H1 (cell line): ENCODE data around the gene TPP2. TPM values are rescaled to one million over a fixed set of nuclear protein-coding genes. Genes with fewer than 3 reads are reported as not detected.
A peak's percentile ranks its signal among the peaks of the same experiment; 100 is the strongest.

Experiments
- CTCF ChIA-PET: fragments of 300-600 bp; sonication (Branson Sonifier 250); formaldehyde crosslinking; loops from one replicate; lab custom pipeline; 2021; ENCODE audit not compliant: partially characterized antibody; lab: Charles Lee
- POLR2A ChIA-PET: fragments of 300-600 bp; sonication (Branson Sonifier 250); formaldehyde crosslinking; loops from one replicate; lab custom pipeline; 2021; ENCODE audit warnings: inconsistent platforms; ENCODE audit not compliant: partially characterized antibody; lab: Charles Lee
- DNase-seq, 2 experiments: peaks; one replicate each; pipeline versions ENCODE4 v3.0.0 to v3.0.0-alpha.2; 2010 to 2022; ENCODE audit warnings: low spot score in 2 of 2, low read depth in 1 of 2, mixed read lengths in 1 of 2
- FAIRE-seq: peaks from 2 replicates; lab custom pipeline; 2011; peaks lifted over from hg19 to GRCh38; lab: Jason Lieb, UNC
- H2AFZ ChIP-seq: 2 replicates; pipeline ENCODE4 v1.8.1; 2012; ENCODE audit warnings: low read length, inconsistent platforms
- H2AK5ac ChIP-seq: 2 replicates; pipeline ENCODE4 v1.6.1; 2013; ENCODE audit warnings: low read depth, low read length
- H2BK120ac ChIP-seq: replicated peaks from 2 replicates; pipeline ENCODE3; 2013; ENCODE audit warnings: low read depth, low read length, inconsistent platforms
- H2BK12ac ChIP-seq: 2 replicates; pipeline ENCODE4 v1.6.1; 2013; ENCODE audit warnings: low read depth, low read length
- H2BK15ac ChIP-seq: 2 replicates; pipeline ENCODE4 v1.6.1; 2013; ENCODE audit warnings: low read length
- H2BK20ac ChIP-seq: 2 replicates; pipeline ENCODE4 v1.6.1; 2013; ENCODE audit warnings: low read length
- H2BK5ac ChIP-seq: 2 replicates; pipeline ENCODE4 v1.6.1; 2013; ENCODE audit warnings: low read depth, low read length
- H3K14ac ChIP-seq: 2 replicates; pipeline ENCODE4 v1.6.1; 2013; ENCODE audit warnings: inconsistent platforms; ENCODE audit not compliant: insufficient read length
- H3K18ac ChIP-seq: 2 replicates; pipeline ENCODE4 v1.6.1; 2013; ENCODE audit warnings: low read length; ENCODE audit errors: extremely low read depth
- H3K23ac ChIP-seq: 2 replicates; pipeline ENCODE4 v1.6.1; 2013; ENCODE audit warnings: inconsistent platforms; ENCODE audit not compliant: insufficient read length
- H3K23me2 ChIP-seq: 2 replicates; pipeline ENCODE4 v1.6.1; 2013; ENCODE audit warnings: low read depth, low read length
- H3K27ac ChIP-seq: 2 replicates; pipeline ENCODE4 v1.6.1; 2011; ENCODE audit warnings: low read depth, low read length, inconsistent platforms
- H3K27me3 ChIP-seq, 4 experiments: replicated peaks in 1 of 4; 1 replicate in 1 of 4; 2 replicates in 3 of 4; pipeline versions ENCODE4 v1.6.1 to v1.8.1; 2011 to 2013; ENCODE audit warnings: low read length in 3 of 4, mild to moderate bottlenecking in 3 of 4, inconsistent platforms in 2 of 4, mixed read lengths in 2 of 4, moderate library complexity in 1 of 4; ENCODE audit not compliant: control insufficient read depth in 3 of 4, insufficient read depth in 3 of 4; ENCODE audit errors: extremely low read depth in 1 of 4
- H3K36me3 ChIP-seq, 4 experiments: 2 replicates each; pipeline versions ENCODE4 v1.6.1 to v1.8.1; 2011 to 2013; ENCODE audit warnings: mild to moderate bottlenecking in 4 of 4, low read length in 3 of 4, moderate library complexity in 2 of 4, control low read depth in 1 of 4, inconsistent platforms in 1 of 4; ENCODE audit not compliant: insufficient read depth in 4 of 4, control insufficient read depth in 2 of 4
- H3K4ac ChIP-seq: replicated peaks from 2 replicates; pipeline ENCODE3; 2013; ENCODE audit warnings: low read length, low read depth, mixed read lengths, inconsistent platforms; ENCODE audit not compliant: insufficient read length
- H3K4me1 ChIP-seq, 4 experiments: replicated peaks in 1 of 4; 1 replicate in 1 of 4; 2 replicates in 3 of 4; pipeline versions ENCODE4 v1.6.1 to v1.8.1; 2011 to 2013; ENCODE audit warnings: low read length in 3 of 4, inconsistent platforms in 2 of 4, mixed read lengths in 1 of 4; ENCODE audit not compliant: insufficient read depth in 4 of 4, control insufficient read depth in 3 of 4
- H3K4me2 ChIP-seq, 2 experiments: 2 replicates each; pipeline versions ENCODE4 v1.6.1 to v1.8.1; 2011 to 2013; ENCODE audit warnings: low read depth in 2 of 2, low read length in 2 of 2, control low read depth in 1 of 2, inconsistent platforms in 1 of 2, mild to moderate bottlenecking in 1 of 2; ENCODE audit not compliant: insufficient read depth in 1 of 2
- H3K4me3 ChIP-seq, 4 experiments: fragments of 200-600, 300-600 bp in 1 of 4; sonication (generic), shearing (Covaris generic), sonication (Bioruptor Twin) in 1 of 4; 2 replicates each; pipeline versions ENCODE4 v1.5.1 to v1.8.1; 2011 to 2016; ENCODE audit warnings: low read length in 4 of 4, low read depth in 3 of 4, control low read depth in 2 of 4, inconsistent platforms in 2 of 4, mild to moderate bottlenecking in 2 of 4, mixed read lengths in 1 of 4, moderate library complexity in 1 of 4; ENCODE audit not compliant: insufficient read depth in 2 of 4; ENCODE audit errors: extremely low read depth in 1 of 4
- H3K56ac ChIP-seq: replicated peaks from 2 replicates; pipeline ENCODE3; 2013; ENCODE audit warnings: low read depth, mild to moderate bottlenecking, mixed read lengths, low read length, inconsistent platforms; ENCODE audit not compliant: insufficient read length
- H3K79me1 ChIP-seq: 2 replicates; pipeline ENCODE4 v1.6.1; 2013; ENCODE audit warnings: low read depth, low read length, control low read depth
- H3K79me2 ChIP-seq, 2 experiments: 2 replicates each; pipeline versions ENCODE4 v1.6.1 to v1.8.1; 2012 to 2013; ENCODE audit warnings: low read length in 2 of 2, mild to moderate bottlenecking in 2 of 2, inconsistent platforms in 1 of 2; ENCODE audit not compliant: insufficient read depth in 2 of 2, control insufficient read depth in 1 of 2
- H3K9ac ChIP-seq, 4 experiments: replicated peaks in 1 of 4; 1 replicate in 1 of 4; 2 replicates in 3 of 4; pipeline versions ENCODE4 v1.6.1 to v1.8.1; 2011 to 2013; ENCODE audit warnings: low read depth in 3 of 4, low read length in 3 of 4, control low read depth in 2 of 4, mild to moderate bottlenecking in 2 of 4, moderate library complexity in 2 of 4, inconsistent platforms in 1 of 4; ENCODE audit errors: extremely low read depth in 1 of 4
- H3K9me3 ChIP-seq, 2 experiments: 2 replicates each; pipeline versions ENCODE4 v1.6.1 to v1.8.1; 2012 to 2013; ENCODE audit warnings: mild to moderate bottlenecking in 2 of 2, moderate library complexity in 2 of 2, control low read depth in 1 of 2, inconsistent platforms in 1 of 2, low read depth in 1 of 2, low read length in 1 of 2, mixed read lengths in 1 of 2; ENCODE audit not compliant: insufficient read depth in 2 of 2
- H4K20me1 ChIP-seq, 2 experiments: replicated peaks in 1 of 2; 2 replicates each; pipeline versions ENCODE3 to v1.8.1; 2011 to 2013; ENCODE audit warnings: inconsistent platforms in 2 of 2, low read length in 2 of 2, mild to moderate bottlenecking in 1 of 2; ENCODE audit not compliant: insufficient read depth in 2 of 2, control insufficient read depth in 1 of 2
- H4K5ac ChIP-seq: 2 replicates; pipeline ENCODE4 v1.6.1; 2013; ENCODE audit warnings: low read length, low read depth, mixed read lengths, inconsistent platforms; ENCODE audit not compliant: insufficient read length
- H4K8ac ChIP-seq: 2 replicates; pipeline ENCODE4 v1.8.0; 2013; ENCODE audit warnings: mild to moderate bottlenecking, moderate library complexity, low read length, inconsistent platforms; ENCODE audit not compliant: insufficient read depth; ENCODE audit errors: extremely low read depth
- H4K91ac ChIP-seq: replicated peaks from 2 replicates; pipeline ENCODE3; 2013; ENCODE audit warnings: low read length, mixed read lengths, inconsistent platforms; ENCODE audit not compliant: insufficient read length
- CTBP2 ChIP-seq: IDR thresholded peaks from 2 replicates; pipeline ENCODE4 v1.7.0; 2011; ENCODE audit warnings: borderline replicate concordance, mild to moderate bottlenecking, moderate library complexity, mixed read lengths, low read length; ENCODE audit not compliant: insufficient read depth, insufficient read length
- JUN ChIP-seq: IDR thresholded peaks from 2 replicates; pipeline ENCODE4 v1.6.1; 2011; ENCODE audit warnings: low read depth, mild to moderate bottlenecking, improper control_type of control experiment, low read length
- PHF8 ChIP-seq: fragments of 200-600 bp; sonication (generic); conservative IDR thresholded peaks from 2 replicates; pipeline ENCODE4 v1.7.1; 2012; ENCODE audit warnings: low read depth, mild to moderate bottlenecking, inconsistent platforms, low read length, moderate library complexity
- SIRT6 ChIP-seq: IDR thresholded peaks from one replicate; pipeline ENCODE4 v1.7.1; 2012; ENCODE audit warnings: low read length, inconsistent platforms
- TAF7 ChIP-seq: optimal IDR thresholded peaks from 2 replicates; pipeline ENCODE3; 2011; ENCODE audit warnings: low read depth, mild to moderate bottlenecking, inconsistent platforms, low read length, moderate library complexity, borderline replicate concordance
- WGBS, 2 experiments: shearing (Covaris generic) in 1 of 2; methylation state at CpG; one replicate each; pipeline versions ENCODE4 v1.1.6 to v1.1.7; 2013 to 2015; ENCODE audit warnings: low lambda C conversion rate in 2 of 2, mixed read lengths in 2 of 2, inconsistent platforms in 1 of 2, low coverage in 1 of 2, missing lambda C conversion rate in 1 of 2; ENCODE audit not compliant: insufficient replicate concordance in 2 of 2, insufficient coverage in 1 of 2, insufficient read length in 1 of 2; ENCODE audit errors: extremely low coverage in 1 of 2, missing lambda C conversion rate in 1 of 2; 5-methylcytosine and 5-hydroxymethylcytosine counted together
- polyA plus RNA-seq, 7 experiments: library from polyadenylated mRNA; depleted of rRNA in 3 of 7; stranded (reverse) in 5 of 7; unstranded in 2 of 7; fragments of >200 nt in 5 of 7; fragments of 200-250 nt in 2 of 7; gene quantifications; 1 replicate in 5 of 7; 2 replicates in 1 of 7; 4 replicates in 1 of 7; pipeline versions ENCODE4 v1.2.1 to v1.2.3, GENCODE V29; 2011 to 2013; ENCODE audit warnings: missing spikeins in 2 of 7, mixed read lengths in 2 of 7
- total RNA-seq: library from RNA; stranded (reverse); fragmentation: NEBNext Ultra II Directional; extraction: Animal tissue kit (Norgen Biotek cat#: 25700); gene quantifications from 2 replicates; pipeline ENCODE4 v1.2.1, GENCODE V29; 2021
- TF ChIP-seq, protein P1 (sequence below): IDR thresholded peaks from 2 replicates; pipeline ENCODE4 v1.6.1; 2012; ENCODE audit warnings: inconsistent platforms

The TPP2 gene
- total and polyA plus RNA-seq, 2 of the 8 experiments (the other 6 are each of a cell fraction or from before 2014, with no cell fraction given), result 15.9 to 85.7 TPM

DNA sequence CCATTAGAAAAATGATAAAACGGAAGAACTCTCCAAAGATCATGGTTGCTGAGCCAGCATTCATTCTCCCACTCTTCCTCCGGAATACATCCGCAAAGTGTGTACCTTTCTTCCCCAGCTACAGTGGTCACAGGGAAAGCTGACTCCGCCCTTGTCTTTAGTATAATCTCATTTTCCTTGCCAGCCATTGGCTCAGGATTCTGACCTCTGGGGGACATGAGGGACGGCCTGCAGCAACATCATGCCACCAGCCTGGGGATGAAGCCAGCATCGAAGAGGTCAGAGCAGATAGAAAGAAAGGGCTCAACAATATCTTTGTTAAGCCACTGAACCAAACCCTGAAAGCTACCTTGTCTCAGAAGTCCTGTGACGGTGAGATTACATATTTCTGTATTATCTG lies 46.3 kb upstream of the TPP2 start:
- no peak overlapping the region for H4K8ac ChIP-seq
- CTCF ChIA-PET, result interaction anchor here (1.0 to 1.2 kb wide), 5 partner anchors 20 to 409 kb away, joined by 3 to 5 read pairs (median 3); no protein-coding TSS in a partner anchor
- 79% methylated on average over 7 of the region's 7 CpGs; no CpG with 5 or more reads in 1 of the 2 experiments for WGBS, 2 experiments

More for the DNA sequence above, 46.3 kb upstream of the TPP2 start:
- H4K20me1 ChIP-seq, result no peaks in the 10 kb centered on the region
- H3K4me2 ChIP-seq, result no peak overlapping the region
- H3K23me2 ChIP-seq, result no peaks in the 10 kb centered on the region
- H3K56ac ChIP-seq, result no peak overlapping the region
- H2BK120ac ChIP-seq, result no peak overlapping the region
- no peak overlapping the region for H3K18ac ChIP-seq
- H4K5ac ChIP-seq, result no peak overlapping the region
- no peak overlapping the region for H3K4me3 ChIP-seq
- H2BK5ac ChIP-seq, result no peak overlapping the region
- H3K9ac ChIP-seq, result no peak overlapping the region
- DNase-seq, result no peak
- H3K9me3 ChIP-seq, result no peaks in the 10 kb centered on the region
- no peaks in the 10 kb centered on the region for H3K79me2 ChIP-seq
- H3K27ac ChIP-seq, result no peak overlapping the region
- TF ChIP-seq TAF7 (no peak), CTBP2 (no peak), PHF8 (no peak), SIRT6 (no peak), JUN (no peak)
- TF ChIP-seq, protein P1, sequence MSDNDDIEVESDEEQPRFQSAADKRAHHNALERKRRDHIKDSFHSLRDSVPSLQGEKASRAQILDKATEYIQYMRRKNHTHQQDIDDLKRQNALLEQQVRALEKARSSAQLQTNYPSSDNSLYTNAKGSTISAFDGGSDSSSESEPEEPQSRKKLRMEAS, result peak; percentile 35; the same call in 1 of the 2 replicates
- H2AFZ ChIP-seq, result peak overlapping the region; percentile 60; the same call in 1 of the 2 replicates
- H3K23ac ChIP-seq, result no peak overlapping the region
- H2BK12ac ChIP-seq, result no peak overlapping the region
- H3K27me3 ChIP-seq, result no peaks in the 10 kb centered on the region
- H3K14ac ChIP-seq, result no peak overlapping the region
- no peak overlapping the region for H3K4ac ChIP-seq
- no peak overlapping the region for H4K91ac ChIP-seq
- no peak for FAIRE-seq
- H3K4me1 ChIP-seq, result no peaks in the 10 kb centered on the region
- H2AK5ac ChIP-seq, result no peak overlapping the region
- POLR2A ChIA-PET, result no interaction called here
- H2BK15ac ChIP-seq, result no peak overlapping the region
- H3K79me1 ChIP-seq, result no peaks in the 10 kb centered on the region
- H3K36me3 ChIP-seq, result no peaks in the 10 kb centered on the region
- H2BK20ac ChIP-seq, result no peak overlapping the region
